GM18519 (cell line): ENCODE results near the gene AMPD2.
"Not testable (repeated sequence)": the region's sequence is repeated elsewhere in the genome, so short reads cannot be mapped to it uniquely, and the experiment has no call there.

Source experiments
- ATAC-seq: cut with Tn5 transposase; IDR thresholded peaks from one replicate; pipeline ENCODE4 v1.9.1; 2021; ENCODE audit warnings: mild to moderate bottlenecking, moderate library complexity; ENCODE audit not compliant: unreplicated experiment, low FRiP score

The AMPD2 gene

DNA sequence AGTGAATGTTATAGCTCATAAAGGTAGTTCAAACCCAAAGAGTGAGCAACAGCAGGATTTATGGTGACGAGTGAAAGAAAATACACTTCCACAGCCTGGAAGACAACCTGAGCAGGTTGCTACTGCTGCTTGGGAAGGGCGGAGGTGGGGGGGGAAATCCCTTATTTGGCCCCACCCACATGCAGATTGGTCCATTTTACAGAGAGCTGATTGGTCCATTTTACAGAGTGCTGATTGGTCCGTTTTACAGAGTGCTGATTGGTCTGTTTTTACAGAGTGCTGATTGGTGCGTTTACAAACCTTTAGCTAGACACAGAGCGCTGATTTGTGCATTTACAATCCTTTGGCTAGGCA, 50.3 kb downstream of the AMPD2 start:
- ATAC-seq, result not testable (repeated sequence)

DNA sequence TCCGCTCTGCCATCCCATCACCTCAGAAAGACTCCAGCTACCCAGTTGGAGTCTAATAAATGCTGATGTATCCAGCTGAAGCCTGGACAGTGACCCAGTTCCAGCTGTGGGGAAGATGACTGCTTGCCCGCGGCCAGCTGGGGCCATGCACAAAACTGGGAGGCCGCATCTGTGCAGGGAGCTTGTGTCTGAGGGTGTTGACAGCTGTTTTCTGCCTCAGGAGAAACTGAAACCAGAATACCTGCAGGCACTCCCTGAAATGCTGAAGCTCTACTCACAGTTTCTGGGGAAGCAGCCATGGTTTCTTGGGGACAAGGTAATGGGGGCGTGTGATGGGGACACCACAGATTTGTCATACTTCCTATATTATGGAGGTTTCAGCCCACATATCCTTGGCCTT, 51.4 kb downstream of the AMPD2 start:
- no peak for ATAC-seq

DNA sequence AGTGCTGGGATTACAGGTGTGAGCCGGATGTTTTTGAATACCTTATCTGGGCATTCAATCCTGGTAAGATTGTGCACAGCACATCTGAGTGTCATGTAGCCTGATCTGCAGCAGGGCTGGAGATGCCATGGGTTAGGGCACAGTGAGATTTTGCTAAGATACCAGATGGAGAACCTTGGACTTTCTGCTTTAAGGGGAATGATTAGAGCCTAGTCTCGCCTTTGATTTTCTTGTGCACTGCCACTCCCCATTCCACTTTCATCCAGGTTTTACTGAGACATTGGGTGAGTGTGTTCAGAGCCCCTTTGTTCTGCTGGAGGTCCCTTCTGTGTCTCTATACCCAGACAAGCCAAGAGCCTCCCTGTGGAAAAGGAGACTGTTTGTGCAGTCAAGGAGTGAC, 54.2 kb downstream of the AMPD2 start:
- ATAC-seq, result not testable (repeated sequence)

GRCh38 chr1:109676683-109677381, 57.2 kb downstream of the AMPD2 start:
- ATAC-seq, result not testable (repeated sequence)

DNA sequence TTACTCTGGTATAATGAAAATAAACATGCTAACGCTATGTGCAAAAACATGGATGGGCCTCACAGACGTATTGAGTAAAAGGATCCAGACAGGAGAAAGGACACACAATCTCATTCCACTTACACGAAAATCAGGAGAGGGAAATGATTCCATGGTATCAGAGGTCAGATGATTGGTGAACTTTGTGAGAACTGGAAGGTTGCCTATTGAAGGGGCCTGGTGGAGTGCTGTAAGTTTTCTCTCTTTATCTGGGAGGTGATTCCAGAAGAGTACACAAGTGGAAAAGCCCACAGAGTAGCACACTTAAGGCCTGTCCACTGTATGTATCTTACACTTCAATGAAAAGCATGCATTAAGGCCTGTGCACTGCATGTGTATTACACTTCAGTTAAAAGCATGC, 57.8 kb downstream of the AMPD2 start:
- ATAC-seq, result no peak

DNA sequence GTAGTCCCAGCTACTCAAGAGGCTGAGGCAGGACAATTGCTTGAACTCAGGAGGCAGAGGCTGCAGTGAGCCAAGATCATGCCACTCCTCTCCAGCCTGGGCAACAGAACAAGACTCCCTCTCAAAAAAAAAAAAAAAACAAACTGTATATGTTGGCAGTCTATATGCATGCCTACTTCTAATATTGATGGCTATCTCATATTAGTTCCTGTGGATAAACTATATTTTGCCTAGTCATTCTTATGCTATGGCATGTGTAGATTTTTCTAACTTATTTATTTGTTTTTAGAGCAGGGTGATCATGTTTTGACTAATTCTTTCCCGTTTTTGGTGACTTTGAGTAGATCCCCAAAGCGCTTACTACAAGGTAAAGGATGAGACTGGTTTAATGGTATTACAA, 59.0 kb downstream of the AMPD2 start:
- not testable (repeated sequence) for ATAC-seq
